H1 (cell line): ENCODE data around the gene PLA2G4E. TPM values are rescaled to one million over a fixed set of nuclear protein-coding genes. Genes with fewer than 3 reads are reported as not detected.

Experiments
- CTCF ChIA-PET: fragments of 300-600 bp; sonication (Branson Sonifier 250); formaldehyde crosslinking; loops from one replicate; lab custom pipeline; 2021; ENCODE audit not compliant: partially characterized antibody; lab: Charles Lee
- POLR2A ChIA-PET: fragments of 300-600 bp; sonication (Branson Sonifier 250); formaldehyde crosslinking; loops from one replicate; lab custom pipeline; 2021; ENCODE audit warnings: inconsistent platforms; ENCODE audit not compliant: partially characterized antibody; lab: Charles Lee
- DNase-seq, 2 experiments: peaks; one replicate each; pipeline versions ENCODE4 v3.0.0 to v3.0.0-alpha.2; 2010 to 2022; ENCODE audit warnings: low spot score in 2 of 2, low read depth in 1 of 2, mixed read lengths in 1 of 2
- FAIRE-seq: peaks from 2 replicates; lab custom pipeline; 2011; peaks lifted over from hg19 to GRCh38; lab: Jason Lieb, UNC
- H2AFZ ChIP-seq: 2 replicates; pipeline ENCODE4 v1.8.1; 2012; ENCODE audit warnings: low read length, inconsistent platforms
- H2AK5ac ChIP-seq: 2 replicates; pipeline ENCODE4 v1.6.1; 2013; ENCODE audit warnings: low read depth, low read length
- H2BK120ac ChIP-seq: replicated peaks from 2 replicates; pipeline ENCODE3; 2013; ENCODE audit warnings: low read depth, low read length, inconsistent platforms
- H2BK12ac ChIP-seq: 2 replicates; pipeline ENCODE4 v1.6.1; 2013; ENCODE audit warnings: low read depth, low read length
- H2BK15ac ChIP-seq: 2 replicates; pipeline ENCODE4 v1.6.1; 2013; ENCODE audit warnings: low read length
- H2BK20ac ChIP-seq: 2 replicates; pipeline ENCODE4 v1.6.1; 2013; ENCODE audit warnings: low read length
- H2BK5ac ChIP-seq: 2 replicates; pipeline ENCODE4 v1.6.1; 2013; ENCODE audit warnings: low read depth, low read length
- H3K14ac ChIP-seq: 2 replicates; pipeline ENCODE4 v1.6.1; 2013; ENCODE audit warnings: inconsistent platforms; ENCODE audit not compliant: insufficient read length
- H3K18ac ChIP-seq: 2 replicates; pipeline ENCODE4 v1.6.1; 2013; ENCODE audit warnings: low read length; ENCODE audit errors: extremely low read depth
- H3K23ac ChIP-seq: 2 replicates; pipeline ENCODE4 v1.6.1; 2013; ENCODE audit warnings: inconsistent platforms; ENCODE audit not compliant: insufficient read length
- H3K23me2 ChIP-seq: 2 replicates; pipeline ENCODE4 v1.6.1; 2013; ENCODE audit warnings: low read depth, low read length
- H3K27ac ChIP-seq: 2 replicates; pipeline ENCODE4 v1.6.1; 2011; ENCODE audit warnings: low read depth, low read length, inconsistent platforms
- H3K27me3 ChIP-seq, 4 experiments: replicated peaks in 1 of 4; 1 replicate in 1 of 4; 2 replicates in 3 of 4; pipeline versions ENCODE4 v1.6.1 to v1.8.1; 2011 to 2013; ENCODE audit warnings: low read length in 3 of 4, mild to moderate bottlenecking in 3 of 4, inconsistent platforms in 2 of 4, mixed read lengths in 2 of 4, moderate library complexity in 1 of 4; ENCODE audit not compliant: control insufficient read depth in 3 of 4, insufficient read depth in 3 of 4; ENCODE audit errors: extremely low read depth in 1 of 4
- H3K36me3 ChIP-seq, 4 experiments: 2 replicates each; pipeline versions ENCODE4 v1.6.1 to v1.8.1; 2011 to 2013; ENCODE audit warnings: mild to moderate bottlenecking in 4 of 4, low read length in 3 of 4, moderate library complexity in 2 of 4, control low read depth in 1 of 4, inconsistent platforms in 1 of 4; ENCODE audit not compliant: insufficient read depth in 4 of 4, control insufficient read depth in 2 of 4
- H3K4ac ChIP-seq: replicated peaks from 2 replicates; pipeline ENCODE3; 2013; ENCODE audit warnings: low read length, low read depth, mixed read lengths, inconsistent platforms; ENCODE audit not compliant: insufficient read length
- H3K4me1 ChIP-seq, 4 experiments: replicated peaks in 1 of 4; 1 replicate in 1 of 4; 2 replicates in 3 of 4; pipeline versions ENCODE4 v1.6.1 to v1.8.1; 2011 to 2013; ENCODE audit warnings: low read length in 3 of 4, inconsistent platforms in 2 of 4, mixed read lengths in 1 of 4; ENCODE audit not compliant: insufficient read depth in 4 of 4, control insufficient read depth in 3 of 4
- H3K4me2 ChIP-seq, 2 experiments: 2 replicates each; pipeline versions ENCODE4 v1.6.1 to v1.8.1; 2011 to 2013; ENCODE audit warnings: low read depth in 2 of 2, low read length in 2 of 2, control low read depth in 1 of 2, inconsistent platforms in 1 of 2, mild to moderate bottlenecking in 1 of 2; ENCODE audit not compliant: insufficient read depth in 1 of 2
- H3K4me3 ChIP-seq, 4 experiments: fragments of 200-600, 300-600 bp in 1 of 4; sonication (generic), shearing (Covaris generic), sonication (Bioruptor Twin) in 1 of 4; 2 replicates each; pipeline versions ENCODE4 v1.5.1 to v1.8.1; 2011 to 2016; ENCODE audit warnings: low read length in 4 of 4, low read depth in 3 of 4, control low read depth in 2 of 4, inconsistent platforms in 2 of 4, mild to moderate bottlenecking in 2 of 4, mixed read lengths in 1 of 4, moderate library complexity in 1 of 4; ENCODE audit not compliant: insufficient read depth in 2 of 4; ENCODE audit errors: extremely low read depth in 1 of 4
- H3K56ac ChIP-seq: replicated peaks from 2 replicates; pipeline ENCODE3; 2013; ENCODE audit warnings: low read depth, mild to moderate bottlenecking, mixed read lengths, low read length, inconsistent platforms; ENCODE audit not compliant: insufficient read length
- H3K79me1 ChIP-seq: 2 replicates; pipeline ENCODE4 v1.6.1; 2013; ENCODE audit warnings: low read depth, low read length, control low read depth
- H3K79me2 ChIP-seq, 2 experiments: 2 replicates each; pipeline versions ENCODE4 v1.6.1 to v1.8.1; 2012 to 2013; ENCODE audit warnings: low read length in 2 of 2, mild to moderate bottlenecking in 2 of 2, inconsistent platforms in 1 of 2; ENCODE audit not compliant: insufficient read depth in 2 of 2, control insufficient read depth in 1 of 2
- H3K9ac ChIP-seq, 4 experiments: replicated peaks in 1 of 4; 1 replicate in 1 of 4; 2 replicates in 3 of 4; pipeline versions ENCODE4 v1.6.1 to v1.8.1; 2011 to 2013; ENCODE audit warnings: low read depth in 3 of 4, low read length in 3 of 4, control low read depth in 2 of 4, mild to moderate bottlenecking in 2 of 4, moderate library complexity in 2 of 4, inconsistent platforms in 1 of 4; ENCODE audit errors: extremely low read depth in 1 of 4
- H3K9me3 ChIP-seq, 2 experiments: 2 replicates each; pipeline versions ENCODE4 v1.6.1 to v1.8.1; 2012 to 2013; ENCODE audit warnings: mild to moderate bottlenecking in 2 of 2, moderate library complexity in 2 of 2, control low read depth in 1 of 2, inconsistent platforms in 1 of 2, low read depth in 1 of 2, low read length in 1 of 2, mixed read lengths in 1 of 2; ENCODE audit not compliant: insufficient read depth in 2 of 2
- H4K20me1 ChIP-seq, 2 experiments: replicated peaks in 1 of 2; 2 replicates each; pipeline versions ENCODE3 to v1.8.1; 2011 to 2013; ENCODE audit warnings: inconsistent platforms in 2 of 2, low read length in 2 of 2, mild to moderate bottlenecking in 1 of 2; ENCODE audit not compliant: insufficient read depth in 2 of 2, control insufficient read depth in 1 of 2
- H4K5ac ChIP-seq: 2 replicates; pipeline ENCODE4 v1.6.1; 2013; ENCODE audit warnings: low read length, low read depth, mixed read lengths, inconsistent platforms; ENCODE audit not compliant: insufficient read length
- H4K8ac ChIP-seq: 2 replicates; pipeline ENCODE4 v1.8.0; 2013; ENCODE audit warnings: mild to moderate bottlenecking, moderate library complexity, low read length, inconsistent platforms; ENCODE audit not compliant: insufficient read depth; ENCODE audit errors: extremely low read depth
- H4K91ac ChIP-seq: replicated peaks from 2 replicates; pipeline ENCODE3; 2013; ENCODE audit warnings: low read length, mixed read lengths, inconsistent platforms; ENCODE audit not compliant: insufficient read length
- BCL11A ChIP-seq, 2 experiments: IDR thresholded peaks; one replicate each; pipeline ENCODE4 v1.6.1; 2011; ENCODE audit warnings: low read depth in 2 of 2, low read length in 2 of 2, mild to moderate bottlenecking in 2 of 2
- CHD1 ChIP-seq: IDR thresholded peaks from 2 replicates; pipeline ENCODE4 v1.6.1; 2012; ENCODE audit warnings: low read depth, low read length, improper control_type of control experiment
- E2F6 ChIP-seq: IDR thresholded peaks from 2 replicates; pipeline ENCODE4 v1.6.1; 2012; ENCODE audit warnings: inconsistent platforms
- EP300 ChIP-seq, 2 experiments: IDR thresholded peaks; 1 replicate in 1 of 2; 2 replicates in 1 of 2; pipeline ENCODE4 v1.6.1; 2011 to 2012; ENCODE audit warnings: low read depth in 2 of 2, low read length in 2 of 2, mild to moderate bottlenecking in 2 of 2, borderline replicate concordance in 1 of 2, inconsistent platforms in 1 of 2, moderate library complexity in 1 of 2
- HDAC2 ChIP-seq, 2 experiments: fragments of 300-600 bp in 1 of 2; sonication (generic) in 1 of 2; IDR thresholded peaks; 2 replicates each; pipeline ENCODE4 v1.6.1; 2011 to 2012; ENCODE audit warnings: low read depth in 2 of 2, low read length in 2 of 2, mild to moderate bottlenecking in 2 of 2, moderate library complexity in 2 of 2, borderline replicate concordance in 1 of 2, inconsistent platforms in 1 of 2
- POLR2AphosphoS5 ChIP-seq: IDR thresholded peaks from 2 replicates; pipeline ENCODE4 v1.6.1; 2011; ENCODE audit warnings: low read depth, low read length
- SAP30 ChIP-seq: fragments of 300-600 bp; sonication (generic); IDR thresholded peaks from 2 replicates; pipeline ENCODE4 v1.7.1; 2012; ENCODE audit warnings: low read length, moderate library complexity, mild to moderate bottlenecking, inconsistent platforms; ENCODE audit not compliant: insufficient read depth, insufficient replicate concordance
- SIX5 ChIP-seq: IDR thresholded peaks from 2 replicates; pipeline ENCODE4 v1.6.1; 2011; ENCODE audit warnings: mild to moderate bottlenecking, low read depth, low read length
- SUZ12 ChIP-seq: fragments of 200-600 bp; sonication (generic); IDR thresholded peaks from 2 replicates; pipeline ENCODE4 v1.6.1; 2012; ENCODE audit warnings: mild to moderate bottlenecking, inconsistent platforms, low read length, moderate library complexity, mixed read lengths
- WGBS, 2 experiments: shearing (Covaris generic) in 1 of 2; methylation state at CpG; one replicate each; pipeline versions ENCODE4 v1.1.6 to v1.1.7; 2013 to 2015; ENCODE audit warnings: low lambda C conversion rate in 2 of 2, mixed read lengths in 2 of 2, inconsistent platforms in 1 of 2, low coverage in 1 of 2, missing lambda C conversion rate in 1 of 2; ENCODE audit not compliant: insufficient replicate concordance in 2 of 2, insufficient coverage in 1 of 2, insufficient read length in 1 of 2; ENCODE audit errors: extremely low coverage in 1 of 2, missing lambda C conversion rate in 1 of 2; 5-methylcytosine and 5-hydroxymethylcytosine counted together
- polyA plus RNA-seq, 7 experiments: library from polyadenylated mRNA; depleted of rRNA in 3 of 7; stranded (reverse) in 5 of 7; unstranded in 2 of 7; fragments of >200 nt in 5 of 7; fragments of 200-250 nt in 2 of 7; gene quantifications; 1 replicate in 5 of 7; 2 replicates in 1 of 7; 4 replicates in 1 of 7; pipeline versions ENCODE4 v1.2.1 to v1.2.3, GENCODE V29; 2011 to 2013; ENCODE audit warnings: missing spikeins in 2 of 7, mixed read lengths in 2 of 7
- total RNA-seq: library from RNA; stranded (reverse); fragmentation: NEBNext Ultra II Directional; extraction: Animal tissue kit (Norgen Biotek cat#: 25700); gene quantifications from 2 replicates; pipeline ENCODE4 v1.2.1, GENCODE V29; 2021

Gene PLA2G4E
- total and polyA plus RNA-seq, 2 of the 8 experiments (the other 6 are each of a cell fraction or from before 2014, with no cell fraction given): 0.03 TPM; not detected in 1

GRCh38 chr15:42002333-42002732 lies 18.5 kb downstream of the PLA2G4E start:
- Histone ChIP-seq H3K79me1 (no peaks in the 10 kb centered on the region), H4K91ac (no peak overlapping the region), H2AK5ac (no peak overlapping the region), H3K23ac (no peak overlapping the region), H3K27ac (no peak overlapping the region), H3K4me3 (no peak overlapping the region), H3K27me3 (no peaks in the 10 kb centered on the region), H3K79me2 (no peaks in the 10 kb centered on the region), H3K36me3 (no peaks in the 10 kb centered on the region), H3K4me1 (no peaks in the 10 kb centered on the region), H3K18ac (no peak overlapping the region), H2BK12ac (no peak overlapping the region), H4K5ac (no peak overlapping the region), H3K9ac (no peak overlapping the region), H3K23me2 (no peaks in the 10 kb centered on the region), H2BK5ac (no peak overlapping the region), H3K4me2 (no peak overlapping the region), H2BK20ac (no peak overlapping the region), H4K20me1 (no peaks in the 10 kb centered on the region), H3K14ac (no peak overlapping the region), H2BK15ac (no peak overlapping the region), H4K8ac (no peak overlapping the region), H2BK120ac (no peak overlapping the region), H2AFZ (no peak overlapping the region), H3K9me3 (no peaks in the 10 kb centered on the region), H3K4ac (no peak overlapping the region), H3K56ac (no peak overlapping the region)
- WGBS, 2 experiments: 92% methylated on average over 5 of the region's 6 CpGs; no CpG with 5 or more reads in 1 of the 2 experiments
- POLR2A ChIA-PET: no interaction called here
- CTCF ChIA-PET: interaction anchor here (0.7 to 9.8 kb wide), 8 partner anchors 15 to 342 kb away, joined by 3 to 99 read pairs (median 4); partner anchors contain the start of gene MGA
- FAIRE-seq: no peak
- TF ChIP-seq SUZ12: no peak
- no peak for TF ChIP-seq POLR2AphosphoS5
- no peak for TF ChIP-seq SAP30
- no peak for TF ChIP-seq SIX5
- TF ChIP-seq CHD1: no peak
- TF ChIP-seq E2F6: no peak
- TF ChIP-seq BCL11A (IDR thresholded peaks at IDR 0.05; ENCODE audit: low read depth in 2 of 2, low read length in 2 of 2): no peak
- no peak for TF ChIP-seq EP300 (IDR thresholded peaks at IDR 0.05; ENCODE audit: borderline replicate concordance in 1 of 2, low read depth in 2 of 2, low read length in 2 of 2)
- no peak for TF ChIP-seq HDAC2 (IDR thresholded peaks at IDR 0.05; ENCODE audit: borderline replicate concordance in 1 of 2, low read depth in 2 of 2, low read length in 2 of 2)
- DNase-seq: no peak
